HCT116 (cell line): ENCODE data around the gene DTWD2. TPM values are rescaled to one million over a fixed set of nuclear protein-coding genes. Genes with fewer than 3 reads are reported as not detected.

ENCODE experiments used
- ATAC-seq: fragments of 200-7000 bp; cut with Tn5 transposase; 2 replicates; pipeline ENCODE4 v1.9.1; 2020; ENCODE audit warnings: mild to moderate bottlenecking, moderate library complexity
- BruUV-seq: library from RNA; stranded (reverse); fragments of 400-500 nt; replicated peaks from 2 replicates; lab custom pipeline; 2021; lab: Mats Ljungman, UMichigan
- CTCF ChIA-PET: fragments of 300-600 bp; sonication (Branson Sonifier 250); formaldehyde crosslinking; loops from one replicate; lab custom pipeline; 2021; ENCODE audit warnings: antibody characterized with exemption; lab: Charles Lee
- POLR2A ChIA-PET: fragments of 300-600, 350-600 bp; sonication (Branson Sonifier 250); formaldehyde crosslinking; loops from one replicate; lab custom pipeline; 2021; ENCODE audit warnings: antibody characterized with exemption; lab: Charles Lee
- RAD21 ChIA-PET, 2 experiments: fragments of 300-600 bp; sonication (Branson Sonifier 250); formaldehyde crosslinking; loops; one replicate each; lab custom pipeline; 2023; ENCODE audit warnings: low total read pairs in 2 of 2; ENCODE audit not compliant: uncharacterized antibody in 2 of 2, unreplicated experiment in 2 of 2, low non-redundant PET in 1 of 2; lab: Charles Lee
- DNase-seq: peaks from one replicate; pipeline ENCODE4 v3.0.0-alpha.2; 2010; ENCODE audit warnings: low read depth, low spot score
- H2AFZ ChIP-seq: fragments of 200-600 bp; shearing (Covaris generic), sonication (generic); 2 replicates; pipeline ENCODE4 v1.6.1; 2017; ENCODE audit warnings: low read depth, mixed run types, mixed read lengths, antibody characterized with exemption, low read length; ENCODE audit not compliant: poor library complexity, severe bottlenecking
- H3K27ac ChIP-seq: 2 replicates; pipeline ENCODE4 v1.5.1; 2012; ENCODE audit warnings: low read depth, low read length
- H3K27me3 ChIP-seq: fragments of 200-600 bp; sonication (generic); 2 replicates; pipeline ENCODE4 v1.6.1; 2016; ENCODE audit warnings: mixed run types, low read length, mixed read lengths; ENCODE audit not compliant: insufficient read depth
- H3K36me3 ChIP-seq, 2 experiments: fragments of 200-500 bp in 1 of 2; fragments of 200-600 bp in 1 of 2; sonication (Bioruptor generic) in 1 of 2; sonication (generic) in 1 of 2; 2 replicates each; pipeline versions ENCODE4 v1.5.1 to v1.6.1; 2014 to 2016; ENCODE audit warnings: low read length in 2 of 2, inconsistent platforms in 1 of 2, mixed read lengths in 1 of 2, mixed run types in 1 of 2; ENCODE audit not compliant: insufficient read depth in 2 of 2, control insufficient read depth in 1 of 2
- H3K4me1 ChIP-seq, 2 experiments: fragments of 200-600 bp in 1 of 2; sonication (generic) in 1 of 2; 2 replicates each; pipeline versions ENCODE4 v1.5.1 to v1.6.1; 2012 to 2017; ENCODE audit warnings: low read length in 2 of 2, inconsistent platforms in 1 of 2, mild to moderate bottlenecking in 1 of 2, mixed read lengths in 1 of 2, mixed run types in 1 of 2, moderate library complexity in 1 of 2; ENCODE audit not compliant: insufficient read depth in 2 of 2, control insufficient read depth in 1 of 2
- H3K4me2 ChIP-seq: fragments of 200-600 bp; sonication (generic); 2 replicates; pipeline ENCODE4 v1.6.1; 2017; ENCODE audit warnings: mixed run types, low read length, mixed read lengths
- H3K4me3 ChIP-seq, 2 experiments: fragments of 200-600 bp in 1 of 2; sonication (generic) in 1 of 2; replicated peaks in 1 of 2; 2 replicates each; pipeline ENCODE4 v1.5.1; 2011 to 2016; ENCODE audit warnings: low read length in 2 of 2, control low read depth in 1 of 2, low read depth in 1 of 2, mild to moderate bottlenecking in 1 of 2, mixed read lengths in 1 of 2, mixed run types in 1 of 2
- H3K79me2 ChIP-seq: fragments of 200-600 bp; sonication (generic); 2 replicates; pipeline ENCODE4 v1.6.1; 2017; ENCODE audit warnings: mild to moderate bottlenecking, mixed run types, low read length, moderate library complexity, mixed read lengths; ENCODE audit not compliant: insufficient read depth
- H3K9ac ChIP-seq: fragments of 200-600 bp; sonication (generic); 2 replicates; pipeline ENCODE4 v1.6.1; 2016; ENCODE audit warnings: low read length, mixed read lengths
- H3K9me2 ChIP-seq: fragments of 200-600 bp; sonication (generic), shearing (Covaris generic); 2 replicates; pipeline ENCODE4 v1.6.1; 2017; ENCODE audit warnings: mixed run types, mild to moderate bottlenecking, moderate library complexity; ENCODE audit not compliant: insufficient read depth
- H3K9me3 ChIP-seq, 2 experiments: fragments of 200-500 bp in 1 of 2; fragments of 200-600 bp in 1 of 2; sonication (Bioruptor generic) in 1 of 2; sonication (generic) in 1 of 2; 2 replicates each; pipeline ENCODE4 v1.6.1; 2014 to 2017; ENCODE audit warnings: low read length in 2 of 2, mixed read lengths in 2 of 2, inconsistent platforms in 1 of 2, low read depth in 1 of 2, mild to moderate bottlenecking in 1 of 2, mixed run types in 1 of 2, moderate library complexity in 1 of 2; ENCODE audit not compliant: control insufficient read depth in 1 of 2, insufficient read depth in 1 of 2
- H4K20me1 ChIP-seq: fragments of 200-600 bp; sonication (generic), shearing (Covaris generic); 2 replicates; pipeline ENCODE4 v1.6.1; 2017; ENCODE audit warnings: mixed run types, mild to moderate bottlenecking, moderate library complexity; ENCODE audit not compliant: insufficient read depth
- CBX3 ChIP-seq: IDR thresholded peaks from 2 replicates; pipeline ENCODE4 v1.6.1; 2012; ENCODE audit warnings: low read depth
- EGR1 ChIP-seq: IDR thresholded peaks from 2 replicates; pipeline ENCODE4 v1.6.1; 2012; ENCODE audit warnings: low read depth
- EZH2 ChIP-seq: fragments of 200-600 bp; sonication (generic); IDR thresholded peaks from 2 replicates; pipeline ENCODE4 v1.6.1; 2017; ENCODE audit warnings: antibody characterized with exemption, mixed run types
- JUND ChIP-seq: IDR thresholded peaks from 2 replicates; pipeline ENCODE4 v1.6.1; 2012
- POLR2A ChIP-seq: IDR thresholded peaks from 2 replicates; pipeline ENCODE4 v1.7.0; 2011; ENCODE audit warnings: borderline replicate concordance; ENCODE audit not compliant: insufficient read depth, insufficient read length; ENCODE audit errors: extremely low read depth
- POLR2AphosphoS5 ChIP-seq: IDR thresholded peaks from 2 replicates; pipeline ENCODE4 v1.6.1; 2011; ENCODE audit warnings: mild to moderate bottlenecking, low read depth, low read length, moderate library complexity
- RAD21 ChIP-seq: IDR thresholded peaks from 2 replicates; pipeline ENCODE4 v1.6.1; 2012; ENCODE audit warnings: low read depth, mild to moderate bottlenecking
- SIN3A ChIP-seq: IDR thresholded peaks from 2 replicates; pipeline ENCODE4 v1.6.1; 2012; ENCODE audit warnings: low read depth
- SP1 ChIP-seq: IDR thresholded peaks from 2 replicates; pipeline ENCODE4 v1.6.1; 2012; ENCODE audit warnings: low read depth
- SRF ChIP-seq: IDR thresholded peaks from 2 replicates; pipeline ENCODE4 v1.6.1; 2012; ENCODE audit warnings: low read depth
- TCF7L2 ChIP-seq: IDR thresholded peaks from 2 replicates; pipeline ENCODE4 v1.7.0; 2011; ENCODE audit warnings: borderline replicate concordance, inconsistent platforms; ENCODE audit not compliant: insufficient read depth, insufficient read length; ENCODE audit errors: extremely low read depth
- YY1 ChIP-seq: IDR thresholded peaks from 2 replicates; pipeline ENCODE4 v1.6.1; 2011; ENCODE audit warnings: low read length, low read depth, moderate library complexity, mild to moderate bottlenecking; ENCODE audit not compliant: insufficient replicate concordance; ENCODE audit errors: extremely low read depth
- ZNF274 ChIP-seq: fragments of 200-500 bp; sonication (Bioruptor generic); IDR thresholded peaks from 2 replicates; pipeline ENCODE4 v1.6.1; 2014; ENCODE audit warnings: mild to moderate bottlenecking, low read depth, low read length, inconsistent platforms
- intact Hi-C: fragments of 100-400 bp; cut with micrococcal nuclease; formaldehyde crosslinking; loops from 2 replicates; pipeline ENCODE4 v1.10.0; 2022
- total RNA-seq: library from RNA; stranded (reverse); gene quantifications from one replicate; pipeline ENCODE4 v1.2.1, GENCODE V29; 2021; ENCODE audit not compliant: unreplicated experiment
- TF ChIP-seq, protein P1 (sequence below): IDR thresholded peaks from 2 replicates; pipeline ENCODE4 v1.6.1; 2012
- TF ChIP-seq, protein P2 (sequence below), 3 experiments: fragments of 200-600 bp in 1 of 3; sonication (generic) in 1 of 3; IDR thresholded peaks in 2 of 3; conservative IDR thresholded peaks in 1 of 3; 2 replicates each; pipeline ENCODE4 v1.5.1; 2012 to 2017; ENCODE audit warnings: low read depth in 2 of 3, low read length in 2 of 3, antibody characterized with exemption in 1 of 3, borderline replicate concordance in 1 of 3, control low read depth in 1 of 3, mild to moderate bottlenecking in 1 of 3, mixed read lengths in 1 of 3, mixed run types in 1 of 3, moderate library complexity in 1 of 3; ENCODE audit not compliant: insufficient read depth in 1 of 3
- TF ChIP-seq, protein P3 (sequence below): IDR thresholded peaks from 2 replicates; pipeline ENCODE4 v1.6.1; 2012; ENCODE audit warnings: low read depth
- TF ChIP-seq, protein P4 (sequence below): IDR thresholded peaks from 2 replicates; pipeline ENCODE4 v1.6.1; 2011; ENCODE audit warnings: mild to moderate bottlenecking, low read length, moderate library complexity; ENCODE audit not compliant: insufficient replicate concordance; ENCODE audit errors: extremely low read depth

DTWD2 gene
- total RNA-seq, 1 experiment from 2014 or later = 5.2 TPM

DNA sequence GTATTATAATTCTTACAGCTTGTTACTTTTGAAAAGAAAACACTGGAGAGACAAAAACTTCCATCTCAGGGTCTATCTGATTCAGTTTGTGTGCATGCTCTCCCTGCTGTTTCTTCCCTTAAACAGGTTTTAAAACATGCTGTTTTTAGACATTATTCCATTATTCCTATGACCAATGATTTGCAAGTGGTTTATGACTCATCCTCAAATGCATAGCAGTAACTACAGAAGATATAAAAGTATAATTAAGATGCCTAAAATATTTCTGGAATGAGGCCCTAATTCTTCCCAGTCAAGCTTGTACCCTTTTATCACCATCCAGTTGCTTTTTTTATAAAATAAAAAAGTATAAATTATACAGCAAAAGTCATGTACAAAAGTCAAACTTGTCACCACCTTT is 3.7 kb downstream of the DTWD2 start:
- Histone ChIP-seq H2AFZ (no peak overlapping the region), H4K20me1 (no peaks in the 10 kb centered on the region), H3K4me3 (no peak overlapping the region), H3K36me3 (no peaks in the 10 kb centered on the region), H3K27ac (no peak overlapping the region), H3K27me3 (no peaks in the 10 kb centered on the region), H3K4me2 (no peak overlapping the region), H3K4me1 (peaks cover 6 to 17% of the 10 kb centered on the region in 2 experiments; a peak in 3 of 4 replicates), H3K79me2 (no peaks in the 10 kb centered on the region), H3K9ac (no peak overlapping the region), H3K9me3 (no peaks in the 10 kb centered on the region), H3K9me2 (no peaks in the 10 kb centered on the region)
- ChIA-PET CTCF (no interaction called here), RAD21 (no interaction called here), POLR2A (no interaction called here)
- no peak for ATAC-seq
- BruUV-seq = no TSS peak
- DNase-seq = no peak
- intact Hi-C loops = loop anchor here (5.0 to 10.0 kb wide), 2 partner anchors 280 to 758 kb away; no protein-coding TSS in a partner anchor
- no peak for TF ChIP-seq EGR1
- no peak for TF ChIP-seq ZNF274
- TF ChIP-seq SRF = no peak
- TF ChIP-seq, protein P1, sequence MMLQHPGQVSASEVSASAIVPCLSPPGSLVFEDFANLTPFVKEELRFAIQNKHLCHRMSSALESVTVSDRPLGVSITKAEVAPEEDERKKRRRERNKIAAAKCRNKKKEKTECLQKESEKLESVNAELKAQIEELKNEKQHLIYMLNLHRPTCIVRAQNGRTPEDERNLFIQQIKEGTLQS = no peak
- no peak for TF ChIP-seq JUND
- no peak for TF ChIP-seq POLR2A
- no peak for TF ChIP-seq SP1
- TF ChIP-seq RAD21 = no peak
- TF ChIP-seq SIN3A = no peak
- TF ChIP-seq, protein P2, sequence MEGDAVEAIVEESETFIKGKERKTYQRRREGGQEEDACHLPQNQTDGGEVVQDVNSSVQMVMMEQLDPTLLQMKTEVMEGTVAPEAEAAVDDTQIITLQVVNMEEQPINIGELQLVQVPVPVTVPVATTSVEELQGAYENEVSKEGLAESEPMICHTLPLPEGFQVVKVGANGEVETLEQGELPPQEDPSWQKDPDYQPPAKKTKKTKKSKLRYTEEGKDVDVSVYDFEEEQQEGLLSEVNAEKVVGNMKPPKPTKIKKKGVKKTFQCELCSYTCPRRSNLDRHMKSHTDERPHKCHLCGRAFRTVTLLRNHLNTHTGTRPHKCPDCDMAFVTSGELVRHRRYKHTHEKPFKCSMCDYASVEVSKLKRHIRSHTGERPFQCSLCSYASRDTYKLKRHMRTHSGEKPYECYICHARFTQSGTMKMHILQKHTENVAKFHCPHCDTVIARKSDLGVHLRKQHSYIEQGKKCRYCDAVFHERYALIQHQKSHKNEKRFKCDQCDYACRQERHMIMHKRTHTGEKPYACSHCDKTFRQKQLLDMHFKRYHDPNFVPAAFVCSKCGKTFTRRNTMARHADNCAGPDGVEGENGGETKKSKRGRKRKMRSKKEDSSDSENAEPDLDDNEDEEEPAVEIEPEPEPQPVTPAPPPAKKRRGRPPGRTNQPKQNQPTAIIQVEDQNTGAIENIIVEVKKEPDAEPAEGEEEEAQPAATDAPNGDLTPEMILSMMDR (IDR thresholded peaks at IDR 0.05 in 2 of 3, conservative IDR thresholded peaks at IDR 0.05 in 1 of 3; ENCODE audit: borderline replicate concordance in 1 of 3, insufficient read depth in 1 of 3, low read depth in 2 of 3, low read length in 2 of 3) = no peak
- no peak for TF ChIP-seq CBX3
- TF ChIP-seq, protein P3, sequence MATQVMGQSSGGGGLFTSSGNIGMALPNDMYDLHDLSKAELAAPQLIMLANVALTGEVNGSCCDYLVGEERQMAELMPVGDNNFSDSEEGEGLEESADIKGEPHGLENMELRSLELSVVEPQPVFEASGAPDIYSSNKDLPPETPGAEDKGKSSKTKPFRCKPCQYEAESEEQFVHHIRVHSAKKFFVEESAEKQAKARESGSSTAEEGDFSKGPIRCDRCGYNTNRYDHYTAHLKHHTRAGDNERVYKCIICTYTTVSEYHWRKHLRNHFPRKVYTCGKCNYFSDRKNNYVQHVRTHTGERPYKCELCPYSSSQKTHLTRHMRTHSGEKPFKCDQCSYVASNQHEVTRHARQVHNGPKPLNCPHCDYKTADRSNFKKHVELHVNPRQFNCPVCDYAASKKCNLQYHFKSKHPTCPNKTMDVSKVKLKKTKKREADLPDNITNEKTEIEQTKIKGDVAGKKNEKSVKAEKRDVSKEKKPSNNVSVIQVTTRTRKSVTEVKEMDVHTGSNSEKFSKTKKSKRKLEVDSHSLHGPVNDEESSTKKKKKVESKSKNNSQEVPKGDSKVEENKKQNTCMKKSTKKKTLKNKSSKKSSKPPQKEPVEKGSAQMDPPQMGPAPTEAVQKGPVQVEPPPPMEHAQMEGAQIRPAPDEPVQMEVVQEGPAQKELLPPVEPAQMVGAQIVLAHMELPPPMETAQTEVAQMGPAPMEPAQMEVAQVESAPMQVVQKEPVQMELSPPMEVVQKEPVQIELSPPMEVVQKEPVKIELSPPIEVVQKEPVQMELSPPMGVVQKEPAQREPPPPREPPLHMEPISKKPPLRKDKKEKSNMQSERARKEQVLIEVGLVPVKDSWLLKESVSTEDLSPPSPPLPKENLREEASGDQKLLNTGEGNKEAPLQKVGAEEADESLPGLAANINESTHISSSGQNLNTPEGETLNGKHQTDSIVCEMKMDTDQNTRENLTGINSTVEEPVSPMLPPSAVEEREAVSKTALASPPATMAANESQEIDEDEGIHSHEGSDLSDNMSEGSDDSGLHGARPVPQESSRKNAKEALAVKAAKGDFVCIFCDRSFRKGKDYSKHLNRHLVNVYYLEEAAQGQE = no peak
- TF ChIP-seq POLR2AphosphoS5 = no peak
- no peak for TF ChIP-seq EZH2
- TF ChIP-seq TCF7L2 = no peak
- TF ChIP-seq YY1 = no peak
- TF ChIP-seq, protein P4, sequence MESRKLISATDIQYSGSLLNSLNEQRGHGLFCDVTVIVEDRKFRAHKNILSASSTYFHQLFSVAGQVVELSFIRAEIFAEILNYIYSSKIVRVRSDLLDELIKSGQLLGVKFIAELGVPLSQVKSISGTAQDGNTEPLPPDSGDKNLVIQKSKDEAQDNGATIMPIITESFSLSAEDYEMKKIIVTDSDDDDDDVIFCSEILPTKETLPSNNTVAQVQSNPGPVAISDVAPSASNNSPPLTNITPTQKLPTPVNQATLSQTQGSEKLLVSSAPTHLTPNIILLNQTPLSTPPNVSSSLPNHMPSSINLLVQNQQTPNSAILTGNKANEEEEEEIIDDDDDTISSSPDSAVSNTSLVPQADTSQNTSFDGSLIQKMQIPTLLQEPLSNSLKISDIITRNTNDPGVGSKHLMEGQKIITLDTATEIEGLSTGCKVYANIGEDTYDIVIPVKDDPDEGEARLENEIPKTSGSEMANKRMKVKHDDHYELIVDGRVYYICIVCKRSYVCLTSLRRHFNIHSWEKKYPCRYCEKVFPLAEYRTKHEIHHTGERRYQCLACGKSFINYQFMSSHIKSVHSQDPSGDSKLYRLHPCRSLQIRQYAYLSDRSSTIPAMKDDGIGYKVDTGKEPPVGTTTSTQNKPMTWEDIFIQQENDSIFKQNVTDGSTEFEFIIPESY = no peak
